Measurements from ENCODE around the gene CHN2. TPM values are rescaled to one million over a fixed set of nuclear protein-coding genes. Genes with fewer than 3 reads are reported as not detected.

Gene CHN2
- total RNA-seq, 5 donors from 2014 or later (not counting 1 experiment from before 2014, with no cell fraction given), result 4.5 to 9.0 (median 6.6) TPM

DNA sequence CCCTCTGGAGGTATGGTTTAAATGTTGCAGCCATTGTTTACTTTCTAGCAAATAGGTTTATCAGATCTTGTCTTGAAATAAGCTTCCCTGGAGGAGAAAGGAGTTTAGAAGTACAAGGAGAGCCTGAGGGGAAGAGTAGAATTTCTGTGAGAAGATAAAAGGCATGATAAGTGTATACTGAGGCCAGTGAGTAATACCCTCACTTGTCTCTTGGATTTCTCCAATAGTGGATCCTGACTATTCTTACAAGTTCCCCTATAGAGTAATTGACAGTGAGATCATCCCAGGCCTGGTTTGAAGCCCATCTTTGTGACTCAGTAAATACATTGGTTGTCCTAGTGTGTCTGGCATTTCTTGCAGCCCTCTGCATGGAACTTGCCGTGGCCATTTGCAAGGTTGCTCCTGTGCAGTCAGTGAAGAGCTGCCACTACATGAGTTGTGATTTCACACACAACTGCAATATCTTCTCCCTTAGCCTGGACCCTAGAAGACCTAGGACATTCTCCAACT, 41.6 kb downstream of the CHN2 start:
- POLR2A ChIA-PET, result no interaction called here
- Histone ChIP-seq H3K4me3 (ENCODE audit: control insufficient read depth in 1 of 2, extremely low read depth in 1 of 2, low read length in 1 of 2) (no peak overlapping the region), H3K9me3 (no peaks in the 10 kb centered on the region), H3K27me3 (replicated peaks in 1 of 2; ENCODE audit: control insufficient read depth in 2 of 2, extremely low read depth in 1 of 2, insufficient read depth in 2 of 2, low read length in 1 of 2) (no peaks in the 10 kb centered on the region), H3K27ac (ENCODE audit: low read length) (no peak overlapping the region), H3K36me3 (ENCODE audit: control insufficient read depth in 2 of 2, extremely low read depth in 1 of 2, insufficient read depth in 1 of 2, low read length in 1 of 2) (no peaks in the 10 kb centered on the region), H3K4me1 (ENCODE audit: control insufficient read depth in 1 of 2, extremely low read depth in 1 of 2, insufficient read depth in 2 of 2, low read length in 2 of 2) (no peaks in the 10 kb centered on the region)
- CTCF ChIA-PET, result no interaction called here
- Mint-ChIP-seq H3K4me1 (no peaks in the 10 kb centered on the region), H3K36me3 (no peaks in the 10 kb centered on the region), H3K4me3 (no peak overlapping the region), H3K9me3 (no peaks in the 10 kb centered on the region), H3K27me3 (no peaks in the 10 kb centered on the region), H3K27ac (no peak overlapping the region)
- no peak for DNase-seq
- ATAC-seq (replicated peaks in 1 of 4), result no peak
- WGBS (ENCODE audit: insufficient coverage), result 100% methylated on average over 1 of the region's 1 CpG

DNA sequence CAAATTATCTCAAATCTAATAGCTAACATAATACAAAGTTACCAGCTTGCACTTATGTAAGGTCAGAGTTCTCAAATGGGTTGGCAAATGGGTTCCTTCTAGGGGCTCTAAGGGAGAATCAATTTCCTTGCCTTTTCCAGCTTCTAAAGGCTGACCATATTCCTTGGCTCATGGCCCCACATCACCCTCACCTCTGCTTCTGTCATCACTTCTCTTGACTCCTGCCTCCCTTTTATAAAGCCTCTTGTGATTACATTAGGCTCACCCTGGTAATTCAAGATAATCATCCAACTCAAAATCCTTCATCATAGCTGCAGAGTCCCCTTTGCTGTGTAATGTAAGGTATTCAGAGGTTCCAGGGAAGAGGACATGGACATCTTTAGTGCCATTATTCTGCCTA, 42.1 kb downstream of the CHN2 start:
- H3K36me3 ChIP-seq (ENCODE audit: control insufficient read depth in 2 of 2, extremely low read depth in 1 of 2, insufficient read depth in 1 of 2, low read length in 1 of 2), result no peaks in the 10 kb centered on the region
- Mint-ChIP-seq H3K4me1 (no peaks in the 10 kb centered on the region), H3K36me3 (no peaks in the 10 kb centered on the region), H3K9me3 (no peaks in the 10 kb centered on the region), H3K27ac (no peak overlapping the region), H3K4me3 (no peak overlapping the region), H3K27me3 (no peaks in the 10 kb centered on the region)
- H3K27me3 ChIP-seq (replicated peaks in 1 of 2; ENCODE audit: control insufficient read depth in 2 of 2, extremely low read depth in 1 of 2, insufficient read depth in 2 of 2, low read length in 1 of 2), result no peaks in the 10 kb centered on the region
- no peak overlapping the region for H3K4me3 ChIP-seq (ENCODE audit: control insufficient read depth in 1 of 2, extremely low read depth in 1 of 2, low read length in 1 of 2)
- CTCF ChIA-PET, result no interaction called here
- no peak overlapping the region for H3K27ac ChIP-seq (ENCODE audit: low read length)
- ATAC-seq (replicated peaks in 1 of 4) (no peak), DNase-seq (no peak)
- no peaks in the 10 kb centered on the region for H3K4me1 ChIP-seq (ENCODE audit: control insufficient read depth in 1 of 2, extremely low read depth in 1 of 2, insufficient read depth in 2 of 2, low read length in 2 of 2)
- H3K9me3 ChIP-seq, result no peaks in the 10 kb centered on the region
- POLR2A ChIA-PET, result no interaction called here

DNA sequence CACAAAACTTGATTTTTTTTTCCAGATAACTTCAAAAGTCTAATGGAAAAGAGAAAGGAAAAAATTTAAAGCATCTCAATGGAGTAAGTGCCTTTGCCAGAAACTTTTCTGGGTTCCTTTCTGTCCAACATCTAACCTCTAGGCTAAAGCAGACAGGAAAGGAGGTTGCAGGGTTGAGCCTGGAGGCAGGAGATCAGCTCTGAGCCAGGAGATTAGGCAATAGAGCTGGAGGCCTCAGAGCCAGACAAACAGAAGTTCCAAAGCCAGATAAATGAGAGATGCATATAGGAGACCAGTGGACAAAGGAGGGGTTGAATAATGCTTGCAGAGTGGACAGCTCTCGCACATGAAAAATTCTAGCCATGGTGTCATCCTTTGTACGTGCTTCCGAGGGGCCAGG, 42.9 kb downstream of the CHN2 start:
- no peaks in the 10 kb centered on the region for H3K4me1 ChIP-seq (ENCODE audit: control insufficient read depth in 1 of 2, extremely low read depth in 1 of 2, insufficient read depth in 2 of 2, low read length in 2 of 2)
- H3K9me3 ChIP-seq, result no peaks in the 10 kb centered on the region
- H3K27me3 Mint-ChIP-seq, result no peaks in the 10 kb centered on the region
- no peaks in the 10 kb centered on the region for H3K36me3 Mint-ChIP-seq
- ChIA-PET CTCF (no interaction called here), POLR2A (no interaction called here)
- H3K36me3 ChIP-seq (ENCODE audit: control insufficient read depth in 2 of 2, extremely low read depth in 1 of 2, insufficient read depth in 1 of 2, low read length in 1 of 2), result no peaks in the 10 kb centered on the region
- ATAC-seq (replicated peaks in 1 of 4), result no peak
- H3K9me3 Mint-ChIP-seq, result no peaks in the 10 kb centered on the region
- no peak overlapping the region for H3K27ac ChIP-seq (ENCODE audit: low read length)
- H3K4me3 Mint-ChIP-seq, result no peak overlapping the region
- WGBS (ENCODE audit: insufficient coverage), result no CpG with 5 or more reads among the region's 3 CpGs
- H3K4me3 ChIP-seq (ENCODE audit: control insufficient read depth in 1 of 2, extremely low read depth in 1 of 2, low read length in 1 of 2), result no peak overlapping the region
- H3K27ac Mint-ChIP-seq, result no peak overlapping the region
- no peak for DNase-seq
- no peaks in the 10 kb centered on the region for H3K4me1 Mint-ChIP-seq
- no peaks in the 10 kb centered on the region for H3K27me3 ChIP-seq (replicated peaks in 1 of 2; ENCODE audit: control insufficient read depth in 2 of 2, extremely low read depth in 1 of 2, insufficient read depth in 2 of 2, low read length in 1 of 2)

DNA sequence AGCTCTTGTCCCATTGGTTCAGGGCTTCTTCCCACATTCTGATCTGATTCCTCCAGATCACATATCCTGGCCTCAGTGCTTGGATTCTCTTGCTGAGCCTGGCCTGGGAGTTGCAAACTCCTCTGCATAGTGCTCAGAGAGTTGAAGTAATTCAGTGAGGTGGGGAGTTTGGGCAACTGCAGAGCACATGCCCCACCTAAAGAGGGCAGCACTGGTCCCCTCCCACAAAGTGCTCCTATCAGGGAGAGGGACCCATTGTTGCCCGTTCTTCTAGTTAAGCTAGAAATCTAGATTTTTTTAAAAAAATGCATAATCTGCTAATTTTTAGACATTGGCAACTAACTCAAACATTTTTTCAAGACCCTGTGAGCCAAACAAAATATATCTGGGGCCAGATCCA, 45.1 kb downstream of the CHN2 start:
- Histone ChIP-seq H3K9me3 (no peaks in the 10 kb centered on the region), H3K4me1 (ENCODE audit: control insufficient read depth in 1 of 2, extremely low read depth in 1 of 2, insufficient read depth in 2 of 2, low read length in 2 of 2) (peaks cover 3 to 4% of the 10 kb centered on the region in 2 experiments), H3K27me3 (replicated peaks in 1 of 2; ENCODE audit: control insufficient read depth in 2 of 2, extremely low read depth in 1 of 2, insufficient read depth in 2 of 2, low read length in 1 of 2) (no peaks in the 10 kb centered on the region), H3K4me3 (ENCODE audit: control insufficient read depth in 1 of 2, extremely low read depth in 1 of 2, low read length in 1 of 2) (no peak overlapping the region), H3K27ac (ENCODE audit: low read length) (no peak overlapping the region), H3K36me3 (ENCODE audit: control insufficient read depth in 2 of 2, extremely low read depth in 1 of 2, insufficient read depth in 1 of 2, low read length in 1 of 2) (no peaks in the 10 kb centered on the region)
- H3K36me3 Mint-ChIP-seq, result no peaks in the 10 kb centered on the region
- CTCF ChIA-PET, result interaction anchor here (0.5 to 0.8 kb wide), 4 partner anchors 18 to 169 kb away, joined by 3 to 4 read pairs (median 4); no protein-coding TSS in a partner anchor
- ATAC-seq (replicated peaks in 1 of 4) (no peak), DNase-seq (peak in 2 of 35 experiments; percentile 1 to 38)
- no CpG with 5 or more reads among the region's 1 CpG for WGBS (ENCODE audit: insufficient coverage)
- H3K4me1 Mint-ChIP-seq, result peaks cover 12 to 14% (median 13%) of the 10 kb centered on the region in 3 donors
- no peaks in the 10 kb centered on the region for H3K27me3 Mint-ChIP-seq
- H3K27ac Mint-ChIP-seq, result no peak overlapping the region
- no peak overlapping the region for H3K4me3 Mint-ChIP-seq
- peaks cover 0 to 2% (median 0%) of the 10 kb centered on the region in 3 donors for H3K9me3 Mint-ChIP-seq
- POLR2A ChIA-PET, result no interaction called here

DNA sequence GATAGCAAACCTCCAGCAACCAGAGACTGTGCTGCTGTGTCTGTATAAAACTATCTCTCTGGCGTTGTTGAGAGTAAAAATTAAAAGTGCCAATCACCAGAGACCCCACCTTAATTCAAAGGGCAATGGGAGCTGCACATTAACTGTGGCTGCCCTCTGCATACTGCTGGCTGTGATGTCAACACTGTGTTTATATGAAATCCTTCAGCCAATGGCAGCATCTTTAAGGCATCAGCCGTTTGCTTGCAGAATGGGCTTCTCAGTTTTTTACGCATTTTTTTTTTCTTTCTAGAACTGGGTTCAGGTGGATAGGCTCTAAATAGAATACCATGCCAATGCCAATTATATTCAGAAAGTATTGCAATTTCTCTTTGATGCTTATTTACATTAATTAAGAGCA, 47.7 kb downstream of the CHN2 start:
- no peak overlapping the region for H3K4me3 Mint-ChIP-seq
- ChIA-PET POLR2A (interaction anchor here in 1 of 2 donors (0.7 kb wide), 1 partner anchor 119 kb away, joined by 5 read pairs; no protein-coding TSS in a partner anchor), CTCF (interaction anchor here (0.7 to 1.0 kb wide), 2 partner anchors 120 to 316 kb away, joined by 5 to 6 read pairs; no protein-coding TSS in a partner anchor)

DNA sequence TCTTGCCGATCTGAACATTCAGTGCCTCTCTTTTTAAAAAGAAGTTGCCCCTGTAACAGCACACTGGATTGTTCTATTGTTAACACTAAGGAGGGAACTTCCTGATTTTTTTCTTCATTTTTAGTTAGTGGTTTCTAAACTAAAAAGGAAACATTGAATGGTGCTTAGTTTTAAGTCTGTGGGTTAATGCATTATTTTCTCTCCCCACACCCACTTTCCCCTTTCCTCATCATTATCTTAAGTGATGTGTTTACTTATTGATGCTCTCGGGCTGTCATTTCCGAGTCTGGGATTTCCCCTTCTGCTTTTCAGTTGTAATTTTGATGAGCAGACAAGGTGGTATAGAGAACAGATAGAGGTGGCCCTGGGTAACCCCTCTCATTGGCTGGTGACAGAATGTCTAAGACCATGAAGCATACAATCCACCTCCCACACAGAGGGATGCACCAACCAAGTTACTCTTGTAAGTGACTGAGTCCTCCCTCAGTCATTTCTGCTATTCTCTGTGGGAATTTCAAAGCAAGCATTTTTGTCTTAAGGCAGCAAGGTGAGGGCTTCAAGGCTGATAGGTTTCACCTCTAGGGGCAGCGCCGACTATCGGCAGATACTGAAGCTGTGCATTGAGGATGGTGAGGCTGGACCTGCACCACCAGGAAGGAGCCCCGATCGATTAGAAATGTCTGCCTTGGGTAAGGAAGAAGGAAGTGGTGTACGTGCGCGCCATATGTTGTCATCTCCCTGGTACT, 49.5 kb downstream of the CHN2 start:
- Histone ChIP-seq H3K36me3 (ENCODE audit: control insufficient read depth in 2 of 2, extremely low read depth in 1 of 2, insufficient read depth in 1 of 2, low read length in 1 of 2) (no peaks in the 10 kb centered on the region), H3K9me3 (no peaks in the 10 kb centered on the region), H3K27ac (ENCODE audit: low read length) (no peak overlapping the region), H3K27me3 (replicated peaks in 1 of 2; ENCODE audit: control insufficient read depth in 2 of 2, extremely low read depth in 1 of 2, insufficient read depth in 2 of 2, low read length in 1 of 2) (no peaks in the 10 kb centered on the region), H3K4me1 (ENCODE audit: control insufficient read depth in 1 of 2, extremely low read depth in 1 of 2, insufficient read depth in 2 of 2, low read length in 2 of 2) (peaks cover 4 to 13% of the 10 kb centered on the region in 2 experiments), H3K4me3 (ENCODE audit: control insufficient read depth in 1 of 2, extremely low read depth in 1 of 2, low read length in 1 of 2) (no peak overlapping the region)
- H3K36me3 Mint-ChIP-seq, result no peaks in the 10 kb centered on the region
- 38% methylated on average over 3 of the region's 11 CpGs for WGBS (ENCODE audit: insufficient coverage)
- H3K4me3 Mint-ChIP-seq, result peak overlapping the region in 1 of 3 donors; percentile 18
- no peaks in the 10 kb centered on the region for H3K27me3 Mint-ChIP-seq
- H3K9me3 Mint-ChIP-seq, result peaks cover 0 to 6% (median 0%) of the 10 kb centered on the region in 3 donors
- DNase-seq (peak in 28 of 35 experiments; percentile 9 to 64 (median 20)), ATAC-seq (replicated peaks in 1 of 4) (peak; percentile 52 to 93 (median 62))
- CTCF ChIA-PET, result no interaction called here
- H3K4me1 Mint-ChIP-seq, result peaks cover 16 to 19% (median 17%) of the 10 kb centered on the region in 3 donors
- POLR2A ChIA-PET, result no interaction called here
- peak overlapping the region in 1 of 2 donors; percentile 33 for H3K27ac Mint-ChIP-seq

More for the DNA sequence above, 47.7 kb downstream of the CHN2 start:
- Mint-ChIP-seq H3K36me3 (no peaks in the 10 kb centered on the region), H3K27me3 (no peaks in the 10 kb centered on the region), H3K27ac (no peak overlapping the region), H3K9me3 (peaks cover 0 to 6% (median 0%) of the 10 kb centered on the region in 3 donors), H3K4me1 (peaks cover 14 to 17% (median 16%) of the 10 kb centered on the region in 3 donors)
- no peak overlapping the region for H3K27ac ChIP-seq (ENCODE audit: low read length)
- DNase-seq (no peak), ATAC-seq (replicated peaks in 1 of 4) (no peak)
- no peaks in the 10 kb centered on the region for H3K27me3 ChIP-seq (replicated peaks in 1 of 2; ENCODE audit: control insufficient read depth in 2 of 2, extremely low read depth in 1 of 2, insufficient read depth in 2 of 2, low read length in 1 of 2)
- H3K4me3 ChIP-seq (ENCODE audit: control insufficient read depth in 1 of 2, extremely low read depth in 1 of 2, low read length in 1 of 2), result no peak overlapping the region
- H3K9me3 ChIP-seq, result no peaks in the 10 kb centered on the region
- no CpG with 5 or more reads among the region's 3 CpGs for WGBS (ENCODE audit: insufficient coverage)
- no peaks in the 10 kb centered on the region for H3K36me3 ChIP-seq (ENCODE audit: control insufficient read depth in 2 of 2, extremely low read depth in 1 of 2, insufficient read depth in 1 of 2, low read length in 1 of 2)
- peaks cover 4 to 12% of the 10 kb centered on the region in 2 experiments for H3K4me1 ChIP-seq (ENCODE audit: control insufficient read depth in 1 of 2, extremely low read depth in 1 of 2, insufficient read depth in 2 of 2, low read length in 2 of 2)

Data from T-cell (primary cell).